Aorta (tissue), 5 donors: ENCODE measurements around the gene FLACC1. TPM values are rescaled to one million over a fixed set of nuclear protein-coding genes. Genes with fewer than 3 reads are reported as not detected.

ENCODE experiments used
- ATAC-seq: fragments of 200-7000 bp; cut with Tn5 transposase; one replicate; pipeline ENCODE4 v1.9.1; 2022; ENCODE audit warnings: moderate library complexity; ENCODE audit not compliant: low FRiP score
- DNase-seq, 2 donors: peaks; one replicate each; pipeline ENCODE4 v3.0.0-alpha.2; 2020
- H3K27ac ChIP-seq, 2 donors: one replicate each; pipeline ENCODE4 v1.5.1; 2013; ENCODE audit warnings: low read length in 2 of 2, mild to moderate bottlenecking in 2 of 2, moderate library complexity in 2 of 2, control low read depth in 1 of 2, inconsistent platforms in 1 of 2, low read depth in 1 of 2
- H3K27me3 ChIP-seq, 2 donors: one replicate each; pipeline ENCODE4 v1.6.1; 2013; ENCODE audit warnings: control low read depth in 1 of 2, low read length in 1 of 2, mild to moderate bottlenecking in 1 of 2, moderate library complexity in 1 of 2; ENCODE audit not compliant: insufficient read depth in 2 of 2, control insufficient read depth in 1 of 2
- H3K36me3 ChIP-seq, 2 donors: one replicate each; pipeline ENCODE4 v1.6.1; 2013; ENCODE audit warnings: control low read depth in 1 of 2, low read length in 1 of 2, mild to moderate bottlenecking in 1 of 2; ENCODE audit not compliant: insufficient read depth in 2 of 2, control insufficient read depth in 1 of 2
- H3K4me1 ChIP-seq, 2 donors: one replicate each; pipeline ENCODE4 v1.6.1; 2013; ENCODE audit warnings: low read length in 2 of 2, control low read depth in 1 of 2, mild to moderate bottlenecking in 1 of 2, moderate library complexity in 1 of 2; ENCODE audit not compliant: insufficient read depth in 2 of 2, control insufficient read depth in 1 of 2
- H3K4me3 ChIP-seq, 2 donors: one replicate each; pipeline ENCODE4 v1.5.1; 2013; ENCODE audit warnings: low read length in 2 of 2, control low read depth in 1 of 2, mild to moderate bottlenecking in 1 of 2
- H3K9me3 ChIP-seq: one replicate; pipeline ENCODE4 v1.6.1; 2013; ENCODE audit warnings: mild to moderate bottlenecking, low read length; ENCODE audit not compliant: control insufficient read depth
- WGBS, 2 donors: extraction: QIAGEN DNeasy Blood & Tissue Kit; methylation state at CpG; one replicate each; pipeline ENCODE4 v1.1.7; 2013; 5-methylcytosine and 5-hydroxymethylcytosine counted together
- intact Hi-C, 2 donors: fragments of 100-400 bp; cut with DNase I; formaldehyde crosslinking; loops; one replicate each; pipeline versions ENCODE4 v1.14.2 to v1.15.0; 2022
- polyA plus RNA-seq, 2 donors: library from polyadenylated mRNA; stranded (reverse); fragments of 200-250 nt; gene quantifications; one replicate each; pipeline ENCODE4 v1.2.3, GENCODE V29; 2013
- total RNA-seq, 2 donors: library from RNA; stranded (reverse); fragmentation: NEBNext Ultra II Directional; extraction: Animal tissue kit (Norgen Biotek cat#: 25700); gene quantifications; one replicate each; pipeline ENCODE4 v1.2.1, GENCODE V29; 2021
- donor health status: healthy with polysubstance abuse.
- donor health status: Bipolar disorder and iron deficiency.
- donor health status: DM: no; HTN: no; CAD: no.
- donor health status: DM: no; HTN: no; CAD: no.
- donor health status: DM: yes; HTN: yes; CAD: no.

The FLACC1 gene
- total and polyA plus RNA-seq, 4 donors = 0.75 to 6.7 (median 4.3) TPM

DNA sequence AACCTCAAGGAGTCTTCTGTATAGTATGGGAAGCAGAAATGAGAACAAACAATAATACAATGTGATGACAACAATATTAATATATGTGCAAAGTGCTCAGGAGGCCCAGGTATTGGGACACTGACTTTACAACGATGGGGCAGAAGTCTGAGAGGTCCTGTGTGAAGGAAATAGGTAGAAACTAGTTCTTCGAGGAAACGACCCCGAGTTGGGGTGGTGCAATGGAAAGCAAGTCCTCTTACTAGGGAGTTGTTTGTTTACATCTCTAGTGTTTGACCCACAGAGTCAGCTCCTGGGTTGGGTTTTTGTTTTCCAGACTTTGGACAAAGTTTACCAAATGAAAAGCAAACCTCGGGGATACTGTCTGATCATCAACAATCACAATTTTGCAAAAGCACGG, 80.6 kb downstream of the FLACC1 start:
- intact Hi-C loops = no loop called here
- no peak for ATAC-seq
- no peaks in the 10 kb centered on the region for H3K27me3 ChIP-seq
- peaks cover 0 to 2% of the 10 kb centered on the region in 2 donors for H3K4me1 ChIP-seq
- no peak for DNase-seq
- H3K4me3 ChIP-seq = no peak overlapping the region
- WGBS, 2 donors = 91% methylated on average over 6 of the region's 6 CpGs
- H3K36me3 ChIP-seq = peaks cover 4 to 6% of the 10 kb centered on the region in 2 donors
- H3K27ac ChIP-seq = no peak overlapping the region
- H3K9me3 ChIP-seq = no peaks in the 10 kb centered on the region

DNA sequence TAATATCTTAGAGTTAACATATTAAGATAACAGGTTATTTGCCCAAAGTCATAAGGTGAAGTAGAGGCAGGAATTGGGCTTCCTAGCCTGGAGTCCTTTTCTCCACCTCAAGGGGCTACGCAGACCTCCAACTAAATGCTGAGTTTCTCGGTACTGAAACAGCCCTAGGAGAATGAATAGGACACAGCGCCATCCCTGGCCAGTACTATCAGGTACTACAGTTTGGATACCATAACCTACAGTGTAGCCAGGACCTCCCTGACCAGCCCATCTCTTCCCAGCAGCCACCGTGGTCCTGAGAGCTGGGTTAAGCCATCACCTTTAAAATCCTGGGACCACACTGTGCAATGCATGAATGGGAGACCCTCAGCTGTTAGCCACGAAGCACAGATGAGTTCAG, 81.2 kb downstream of the FLACC1 start:
- H3K36me3 ChIP-seq = peaks cover 4 to 6% of the 10 kb centered on the region in 2 donors

DNA sequence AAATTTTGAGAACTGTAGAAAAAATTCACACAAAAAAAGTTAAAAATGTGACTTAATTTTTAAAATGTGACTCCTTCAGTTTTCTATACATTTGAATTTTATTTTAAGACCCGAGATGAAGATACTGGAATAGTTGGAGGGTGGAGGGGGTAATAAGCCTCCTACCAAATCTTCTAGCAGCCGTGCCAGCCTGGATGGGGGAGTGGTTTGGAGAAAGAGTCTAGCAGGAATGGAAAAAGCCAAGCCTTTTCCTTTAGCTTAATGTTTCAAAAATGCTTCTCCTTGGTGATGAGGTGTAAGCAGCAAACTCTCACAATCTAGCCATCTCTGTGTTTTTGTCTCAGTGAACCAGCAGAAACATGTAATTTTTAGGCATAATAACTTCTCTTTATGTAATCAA, 82.1 kb downstream of the FLACC1 start:
- peaks cover 0 to 6% of the 10 kb centered on the region in 2 donors for H3K36me3 ChIP-seq
- H3K4me1 ChIP-seq = peaks cover 0 to 2% of the 10 kb centered on the region in 2 donors
- H3K27ac ChIP-seq = no peak overlapping the region
- intact Hi-C loops = no loop called here
- WGBS, 2 donors = 38 to 41% methylated on average over 2 of the region's 2 CpGs
- no peak for DNase-seq
- no peak overlapping the region for H3K4me3 ChIP-seq
- H3K9me3 ChIP-seq = no peaks in the 10 kb centered on the region
- no peak for ATAC-seq
- no peaks in the 10 kb centered on the region for H3K27me3 ChIP-seq

More for the DNA sequence above, 81.2 kb downstream of the FLACC1 start:
- Histone ChIP-seq H3K4me1 (peaks cover 0 to 2% of the 10 kb centered on the region in 2 donors), H3K27ac (no peak overlapping the region), H3K27me3 (no peaks in the 10 kb centered on the region), H3K4me3 (no peak overlapping the region), H3K9me3 (no peaks in the 10 kb centered on the region)
- intact Hi-C loops = no loop called here
- WGBS, 2 donors = 64% methylated on average over 5 of the region's 5 CpGs
- no peak for DNase-seq
- ATAC-seq = no peak

DNA sequence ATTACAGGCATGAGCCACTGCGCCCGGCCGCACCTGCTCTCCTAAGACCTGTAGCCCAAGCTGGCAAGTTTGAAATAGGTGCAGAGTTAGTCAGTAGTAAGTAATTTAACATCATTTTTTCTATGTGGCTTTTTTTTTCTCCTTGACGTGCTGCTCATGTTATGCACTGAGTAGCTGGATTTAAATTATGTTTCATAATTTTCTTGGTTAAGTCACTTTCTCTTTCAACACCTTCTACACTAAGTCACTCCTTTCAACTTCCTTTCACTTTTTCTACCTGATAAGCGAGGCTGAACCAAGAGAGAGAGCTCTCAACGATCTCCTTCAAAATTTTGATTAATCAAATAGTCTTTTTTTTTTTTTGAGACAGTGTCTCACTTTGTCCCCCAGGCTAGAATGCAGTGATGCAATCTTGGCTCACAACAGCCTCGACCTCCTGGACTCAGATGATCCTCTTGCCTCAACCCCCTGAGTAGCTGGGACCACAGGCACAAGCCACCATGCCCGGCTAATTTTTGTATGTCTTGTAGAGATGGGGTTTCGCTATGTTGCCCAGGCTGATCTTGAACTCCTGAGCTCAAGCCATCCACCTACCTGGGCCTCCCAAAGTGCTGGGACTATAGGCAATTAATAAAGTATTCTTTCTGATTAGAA, 83.7 kb downstream of the FLACC1 start:
- intact Hi-C loops = no loop called here
- Histone ChIP-seq H3K9me3 (no peaks in the 10 kb centered on the region), H3K36me3 (peaks cover 0 to 6% of the 10 kb centered on the region in 2 donors), H3K4me1 (no peaks in the 10 kb centered on the region), H3K27ac (no peak overlapping the region), H3K4me3 (no peak overlapping the region), H3K27me3 (no peaks in the 10 kb centered on the region)
- ATAC-seq = no peak
- no peak for DNase-seq
- WGBS, 2 donors = 86 to 88% methylated on average over 9 of the region's 9 CpGs

DNA sequence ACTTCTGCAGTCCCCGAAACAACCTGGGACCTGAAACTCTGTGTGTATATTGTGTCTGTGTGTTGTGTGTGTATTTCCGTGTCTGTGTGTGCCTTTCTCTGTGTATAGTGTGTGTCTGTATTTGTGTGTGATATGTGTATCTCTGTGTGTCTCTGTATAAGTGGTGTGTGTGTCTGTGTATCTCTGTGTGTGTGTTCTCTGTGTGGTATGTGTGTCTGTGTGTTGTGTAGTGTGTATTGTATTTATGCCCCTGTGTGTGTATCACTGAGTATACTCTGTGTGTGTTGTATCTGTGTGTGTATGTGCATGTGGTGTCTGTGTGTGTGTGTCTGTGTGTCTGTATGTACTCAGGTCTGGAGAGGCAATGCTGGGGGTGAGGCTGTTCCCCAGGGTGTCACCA, 85.2 kb downstream of the FLACC1 start:
- H3K9me3 ChIP-seq = no peaks in the 10 kb centered on the region
- H3K27ac ChIP-seq = no peak overlapping the region
- H3K27me3 ChIP-seq = no peaks in the 10 kb centered on the region
- DNase-seq (no peak), ATAC-seq (no peak)
- intact Hi-C loops = no loop called here
- no peak overlapping the region for H3K4me3 ChIP-seq
- 86 to 91% methylated on average over 2 of the region's 2 CpGs for WGBS, 2 donors
- H3K4me1 ChIP-seq = no peaks in the 10 kb centered on the region
- H3K36me3 ChIP-seq = peaks cover 0 to 6% of the 10 kb centered on the region in 2 donors

DNA sequence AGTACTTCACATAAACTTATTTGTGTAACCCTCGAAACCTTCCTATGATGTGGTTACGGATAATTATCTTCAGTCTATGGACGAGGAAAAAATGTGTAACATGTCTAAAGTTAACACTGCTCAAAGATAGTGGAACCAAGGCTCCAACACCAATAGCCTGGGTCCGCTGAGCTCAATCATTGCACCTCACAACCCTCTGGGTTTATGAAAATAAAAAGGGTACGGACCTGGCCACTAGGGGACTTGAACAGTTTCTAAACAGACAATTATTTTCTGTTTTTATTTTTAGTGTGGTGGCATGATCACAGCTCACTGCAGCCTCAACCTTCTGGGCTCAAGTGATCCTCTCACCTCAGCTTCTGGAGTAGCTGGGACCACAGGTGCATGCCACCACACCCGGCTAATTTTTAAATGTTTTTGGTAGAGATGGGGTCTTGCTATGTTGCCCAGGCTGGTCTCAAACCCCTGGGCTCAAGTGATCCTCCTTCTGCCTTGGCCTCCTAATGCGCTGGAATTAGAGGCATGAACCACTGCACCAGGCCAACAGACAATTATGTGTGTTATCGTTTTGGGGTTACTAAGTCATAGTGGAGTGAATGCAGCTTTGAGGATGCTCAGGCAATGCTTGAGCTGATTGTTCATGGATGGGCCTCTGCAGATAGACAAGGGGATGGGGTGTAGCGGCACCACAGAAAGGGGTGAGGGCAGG, 86.7 kb downstream of the FLACC1 start:
- H3K9me3 ChIP-seq = no peaks in the 10 kb centered on the region
- WGBS, 2 donors = 89 to 95% methylated on average over 9 of the region's 9 CpGs
- no peak for ATAC-seq
- no peaks in the 10 kb centered on the region for H3K27me3 ChIP-seq
- DNase-seq = no peak
- H3K27ac ChIP-seq = no peak overlapping the region
- no peak overlapping the region for H3K4me3 ChIP-seq
- no peaks in the 10 kb centered on the region for H3K4me1 ChIP-seq
- peaks cover 0 to 7% of the 10 kb centered on the region in 2 donors for H3K36me3 ChIP-seq
- intact Hi-C loops = no loop called here

DNA sequence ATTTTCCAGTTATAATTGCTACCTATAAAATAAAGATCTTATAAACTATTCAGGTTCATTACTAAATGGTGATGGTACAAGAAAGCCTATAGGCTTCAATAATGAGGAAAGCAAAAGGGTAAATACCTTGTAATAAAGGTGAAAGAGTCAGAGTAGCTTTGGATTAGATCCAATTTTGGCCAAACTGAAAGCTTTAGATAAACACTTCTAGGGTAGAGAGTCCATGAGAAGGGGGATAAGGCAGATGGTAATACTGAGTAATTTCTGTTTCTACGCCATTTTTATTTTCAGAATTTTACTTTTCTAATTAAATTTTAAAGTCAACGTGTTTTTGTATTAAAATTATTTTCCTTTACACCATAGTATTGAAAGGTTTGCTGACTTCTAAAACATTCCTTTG, 87.4 kb downstream of the FLACC1 start:
- ATAC-seq (no peak), DNase-seq (no peak)
- Histone ChIP-seq H3K4me1 (no peaks in the 10 kb centered on the region), H3K27me3 (no peaks in the 10 kb centered on the region), H3K9me3 (no peaks in the 10 kb centered on the region), H3K27ac (no peak overlapping the region), H3K4me3 (no peak overlapping the region), H3K36me3 (peaks cover 0 to 7% of the 10 kb centered on the region in 2 donors)
- WGBS, 2 donors = 95 to 97% methylated on average over 2 of the region's 2 CpGs
- intact Hi-C loops = no loop called here

DNA sequence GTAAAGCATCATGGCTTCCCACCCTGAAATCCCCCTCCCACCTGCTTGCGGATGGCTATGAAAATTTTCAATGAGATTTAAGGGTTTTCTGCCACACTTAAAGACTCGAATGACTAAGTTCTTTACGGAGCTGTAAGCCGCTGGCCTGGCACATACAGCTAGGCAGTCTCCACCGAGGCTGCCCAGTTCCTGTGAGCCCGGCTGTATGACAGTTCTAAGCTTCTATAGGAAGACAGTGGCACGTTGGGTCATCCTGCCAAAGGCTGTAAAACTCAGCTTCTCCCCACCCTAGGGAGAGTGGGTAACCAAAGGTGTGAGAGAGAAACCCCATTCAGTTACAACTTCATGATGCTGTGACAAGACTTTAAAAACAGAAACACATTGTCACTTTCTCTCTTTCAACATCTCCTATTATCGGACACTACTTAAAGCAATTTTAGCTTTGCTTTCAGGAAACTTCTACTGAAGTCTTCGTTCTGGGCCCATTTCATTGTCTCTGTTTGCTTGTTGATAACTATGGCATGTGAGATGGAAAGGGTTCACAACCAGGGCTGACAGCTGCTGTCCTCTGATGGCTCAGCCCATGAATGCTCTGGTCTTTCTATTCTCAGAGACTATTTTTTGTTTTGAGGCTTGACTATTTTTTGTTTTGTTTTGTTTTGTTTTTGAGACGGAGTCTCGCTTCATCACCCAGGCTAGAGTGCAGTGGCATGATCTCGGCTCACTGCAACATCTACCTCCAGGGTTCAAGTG, 89.7 kb downstream of the FLACC1 start:
- H3K9me3 ChIP-seq = no peaks in the 10 kb centered on the region
- H3K4me3 ChIP-seq = no peak overlapping the region
- peaks cover 0 to 7% of the 10 kb centered on the region in 2 donors for H3K36me3 ChIP-seq
- no peak overlapping the region for H3K27ac ChIP-seq
- peaks cover 0 to 2% of the 10 kb centered on the region in 2 donors for H3K4me1 ChIP-seq
- ATAC-seq = no peak
- no peak for DNase-seq
- no peaks in the 10 kb centered on the region for H3K27me3 ChIP-seq
- intact Hi-C loops = no loop called here
- WGBS, 2 donors = 92 to 95% methylated on average over 12 of the region's 12 CpGs
